Measurements from ENCODE around the gene MCCC2.

DNA sequence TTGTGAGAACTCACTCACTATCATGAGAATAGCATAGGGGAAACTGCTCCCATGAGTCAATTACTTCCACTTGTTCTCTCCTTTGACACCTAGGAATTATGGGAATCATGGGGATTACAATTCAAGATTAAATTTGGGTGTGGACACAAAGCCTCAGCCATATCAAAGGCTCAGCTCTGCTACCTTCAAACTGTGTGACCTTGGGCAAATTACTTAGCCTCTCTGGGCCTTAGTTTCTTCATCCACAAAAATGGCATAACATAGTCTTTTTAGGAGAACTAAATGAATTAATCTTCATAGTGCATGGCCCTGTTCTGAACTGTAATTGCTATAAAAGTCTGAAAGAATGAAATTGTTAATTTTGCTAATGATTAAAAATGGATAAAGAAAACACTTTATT, 113.7 kb downstream of the MCCC2 start:
- no peak for TF ChIP-seq CTCF (IDR thresholded peaks at IDR 0.05)
- no peak for TF ChIP-seq POLR2A (IDR thresholded peaks at IDR 0.05)
